ENCODE results near the gene FNTB. TPM values are rescaled to one million over a fixed set of nuclear protein-coding genes. Genes with fewer than 3 reads are reported as not detected.
A peak's percentile ranks its signal among the peaks of the same experiment; 100 is the strongest.

Gene FNTB
- total and polyA plus RNA-seq, 9 of the 15 experiments (the other 6 are each of a cell fraction or from before 2014, with no cell fraction given), result 6.9 to 23.2 (median 12.2) TPM

DNA sequence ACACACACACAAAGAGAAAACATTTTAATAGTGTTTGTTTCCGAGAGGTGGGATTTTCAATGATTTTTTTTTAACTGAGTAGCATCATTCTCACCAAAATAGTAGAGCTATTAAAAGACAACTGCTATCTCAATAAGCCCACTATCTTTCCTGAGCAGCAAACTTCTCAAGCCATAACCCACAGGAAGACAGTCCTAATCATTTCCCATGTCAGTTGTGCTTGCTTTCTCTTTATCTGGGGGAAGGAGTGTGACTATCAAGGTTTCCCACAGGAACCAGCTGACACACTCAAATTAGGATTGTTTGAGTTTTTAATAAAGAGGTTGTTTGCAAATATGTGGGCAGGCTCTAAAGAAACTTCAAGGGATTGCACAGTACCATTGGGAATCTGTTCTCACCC, 120.5 kb downstream of the FNTB start (continued):
- TF ChIP-seq TCF3 (CRISPR knock-in tag; IDR thresholded peaks at IDR 0.05) (peak; percentile 92), MYNN (IDR thresholded peaks at IDR 0.05) (peak; percentile 61; the same call in 1 of the 2 replicates), MYNN (CRISPR knock-in tag; IDR thresholded peaks at IDR 0.05) (no peak), SOX6 (IDR thresholded peaks at IDR 0.05) (peak; percentile 77), SMARCE1 (IDR thresholded peaks at IDR 0.05) (peak; percentile 66), FOXA3 (CRISPR knock-in tag; conservative IDR thresholded peaks at IDR 0.05 in 1 of 2, IDR thresholded peaks at IDR 0.05 in 1 of 2) (0 out of 4 replicates have a peak, but pooled peaks of 1 of the 2 experiments have one; percentile 20), CTBP1 (IDR thresholded peaks at IDR 0.05; ENCODE audit: borderline replicate concordance) (no peak), ZNF316 (IDR thresholded peaks at IDR 0.05) (peak; percentile 55; the same call in 1 of the 2 replicates), RBM39 (optimal IDR thresholded peaks at IDR 0.05; ENCODE audit: low read depth, low read length) (no peak), ELF1 (tag; IDR thresholded peaks at IDR 0.05) (no peak), U2AF1 (optimal IDR thresholded peaks at IDR 0.05; ENCODE audit: low read depth, low read length) (no peak), HSF4 (CRISPR knock-in tag; IDR thresholded peaks at IDR 0.05; ENCODE audit: borderline replicate concordance) (no peak), SAFB2 (IDR thresholded peaks at IDR 0.05; ENCODE audit: borderline replicate concordance, low read depth, low read length, severe bottlenecking) (no peak)
- TF ChIP-seq, protein P1, sequence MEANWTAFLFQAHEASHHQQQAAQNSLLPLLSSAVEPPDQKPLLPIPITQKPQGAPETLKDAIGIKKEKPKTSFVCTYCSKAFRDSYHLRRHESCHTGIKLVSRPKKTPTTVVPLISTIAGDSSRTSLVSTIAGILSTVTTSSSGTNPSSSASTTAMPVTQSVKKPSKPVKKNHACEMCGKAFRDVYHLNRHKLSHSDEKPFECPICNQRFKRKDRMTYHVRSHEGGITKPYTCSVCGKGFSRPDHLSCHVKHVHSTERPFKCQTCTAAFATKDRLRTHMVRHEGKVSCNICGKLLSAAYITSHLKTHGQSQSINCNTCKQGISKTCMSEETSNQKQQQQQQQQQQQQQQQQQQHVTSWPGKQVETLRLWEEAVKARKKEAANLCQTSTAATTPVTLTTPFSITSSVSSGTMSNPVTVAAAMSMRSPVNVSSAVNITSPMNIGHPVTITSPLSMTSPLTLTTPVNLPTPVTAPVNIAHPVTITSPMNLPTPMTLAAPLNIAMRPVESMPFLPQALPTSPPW (CRISPR knock-in tag; IDR thresholded peaks at IDR 0.05), result peak; percentile 43; the same call in 1 of the 2 replicates
- TF ChIP-seq, protein P2, sequence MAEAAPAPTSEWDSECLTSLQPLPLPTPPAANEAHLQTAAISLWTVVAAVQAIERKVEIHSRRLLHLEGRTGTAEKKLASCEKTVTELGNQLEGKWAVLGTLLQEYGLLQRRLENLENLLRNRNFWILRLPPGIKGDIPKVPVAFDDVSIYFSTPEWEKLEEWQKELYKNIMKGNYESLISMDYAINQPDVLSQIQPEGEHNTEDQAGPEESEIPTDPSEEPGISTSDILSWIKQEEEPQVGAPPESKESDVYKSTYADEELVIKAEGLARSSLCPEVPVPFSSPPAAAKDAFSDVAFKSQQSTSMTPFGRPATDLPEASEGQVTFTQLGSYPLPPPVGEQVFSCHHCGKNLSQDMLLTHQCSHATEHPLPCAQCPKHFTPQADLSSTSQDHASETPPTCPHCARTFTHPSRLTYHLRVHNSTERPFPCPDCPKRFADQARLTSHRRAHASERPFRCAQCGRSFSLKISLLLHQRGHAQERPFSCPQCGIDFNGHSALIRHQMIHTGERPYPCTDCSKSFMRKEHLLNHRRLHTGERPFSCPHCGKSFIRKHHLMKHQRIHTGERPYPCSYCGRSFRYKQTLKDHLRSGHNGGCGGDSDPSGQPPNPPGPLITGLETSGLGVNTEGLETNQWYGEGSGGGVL (CRISPR knock-in tag; IDR thresholded peaks at IDR 0.05), result no peak
- TF ChIP-seq, protein P3, sequence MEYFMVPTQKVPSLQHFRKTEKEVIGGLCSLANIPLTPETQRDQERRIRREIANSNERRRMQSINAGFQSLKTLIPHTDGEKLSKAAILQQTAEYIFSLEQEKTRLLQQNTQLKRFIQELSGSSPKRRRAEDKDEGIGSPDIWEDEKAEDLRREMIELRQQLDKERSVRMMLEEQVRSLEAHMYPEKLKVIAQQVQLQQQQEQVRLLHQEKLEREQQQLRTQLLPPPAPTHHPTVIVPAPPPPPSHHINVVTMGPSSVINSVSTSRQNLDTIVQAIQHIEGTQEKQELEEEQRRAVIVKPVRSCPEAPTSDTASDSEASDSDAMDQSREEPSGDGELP (CRISPR knock-in tag; IDR thresholded peaks at IDR 0.05; ENCODE audit: borderline replicate concordance), result peak; percentile 38; the same call in 1 of the 2 replicates
- TF ChIP-seq, protein P4, sequence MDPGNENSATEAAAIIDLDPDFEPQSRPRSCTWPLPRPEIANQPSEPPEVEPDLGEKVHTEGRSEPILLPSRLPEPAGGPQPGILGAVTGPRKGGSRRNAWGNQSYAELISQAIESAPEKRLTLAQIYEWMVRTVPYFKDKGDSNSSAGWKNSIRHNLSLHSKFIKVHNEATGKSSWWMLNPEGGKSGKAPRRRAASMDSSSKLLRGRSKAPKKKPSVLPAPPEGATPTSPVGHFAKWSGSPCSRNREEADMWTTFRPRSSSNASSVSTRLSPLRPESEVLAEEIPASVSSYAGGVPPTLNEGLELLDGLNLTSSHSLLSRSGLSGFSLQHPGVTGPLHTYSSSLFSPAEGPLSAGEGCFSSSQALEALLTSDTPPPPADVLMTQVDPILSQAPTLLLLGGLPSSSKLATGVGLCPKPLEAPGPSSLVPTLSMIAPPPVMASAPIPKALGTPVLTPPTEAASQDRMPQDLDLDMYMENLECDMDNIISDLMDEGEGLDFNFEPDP (CRISPR knock-in tag; IDR thresholded peaks at IDR 0.05), result no peak
- TF ChIP-seq, protein P5, sequence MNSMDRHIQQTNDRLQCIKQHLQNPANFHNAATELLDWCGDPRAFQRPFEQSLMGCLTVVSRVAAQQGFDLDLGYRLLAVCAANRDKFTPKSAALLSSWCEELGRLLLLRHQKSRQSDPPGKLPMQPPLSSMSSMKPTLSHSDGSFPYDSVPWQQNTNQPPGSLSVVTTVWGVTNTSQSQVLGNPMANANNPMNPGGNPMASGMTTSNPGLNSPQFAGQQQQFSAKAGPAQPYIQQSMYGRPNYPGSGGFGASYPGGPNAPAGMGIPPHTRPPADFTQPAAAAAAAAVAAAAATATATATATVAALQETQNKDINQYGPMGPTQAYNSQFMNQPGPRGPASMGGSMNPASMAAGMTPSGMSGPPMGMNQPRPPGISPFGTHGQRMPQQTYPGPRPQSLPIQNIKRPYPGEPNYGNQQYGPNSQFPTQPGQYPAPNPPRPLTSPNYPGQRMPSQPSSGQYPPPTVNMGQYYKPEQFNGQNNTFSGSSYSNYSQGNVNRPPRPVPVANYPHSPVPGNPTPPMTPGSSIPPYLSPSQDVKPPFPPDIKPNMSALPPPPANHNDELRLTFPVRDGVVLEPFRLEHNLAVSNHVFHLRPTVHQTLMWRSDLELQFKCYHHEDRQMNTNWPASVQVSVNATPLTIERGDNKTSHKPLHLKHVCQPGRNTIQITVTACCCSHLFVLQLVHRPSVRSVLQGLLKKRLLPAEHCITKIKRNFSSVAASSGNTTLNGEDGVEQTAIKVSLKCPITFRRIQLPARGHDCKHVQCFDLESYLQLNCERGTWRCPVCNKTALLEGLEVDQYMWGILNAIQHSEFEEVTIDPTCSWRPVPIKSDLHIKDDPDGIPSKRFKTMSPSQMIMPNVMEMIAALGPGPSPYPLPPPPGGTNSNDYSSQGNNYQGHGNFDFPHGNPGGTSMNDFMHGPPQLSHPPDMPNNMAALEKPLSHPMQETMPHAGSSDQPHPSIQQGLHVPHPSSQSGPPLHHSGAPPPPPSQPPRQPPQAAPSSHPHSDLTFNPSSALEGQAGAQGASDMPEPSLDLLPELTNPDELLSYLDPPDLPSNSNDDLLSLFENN (IDR thresholded peaks at IDR 0.05; ENCODE audit: low read depth in 2 of 2, low read length in 2 of 2), result peak in 1 of 2 experiments; percentile 72; a peak in 1 of 4 replicates

All from K562 (cell line).